OCI-LY7 (cell line): Measurements from ENCODE around the gene AMIGO1.

Source experiments
- CTCF ChIP-seq: fragments of 200-600 bp; sonication (generic); conservative IDR thresholded peaks from 2 replicates; pipeline ENCODE4 v1.5.1; 2014; ENCODE audit warnings: mild to moderate bottlenecking, antibody characterized with exemption, low read length, moderate library complexity, mixed read lengths
- EZH2phosphoT487 ChIP-seq: fragments of 200-600 bp; sonication (generic); IDR thresholded peaks from 2 replicates; pipeline ENCODE4 v1.6.1; 2018; ENCODE audit warnings: low read depth, borderline replicate concordance, mild to moderate bottlenecking, mixed run types, antibody characterized with exemption, low read length, moderate library complexity, mixed read lengths

GRCh38 chr1:109493805-109494539 lies 15.6 kb downstream of the AMIGO1 start, which contains the start of gene CYB561D1:
- TF ChIP-seq CTCF (peak; percentile 94), EZH2phosphoT487 (no peak)
